ENCODE data around the gene PILRA.

- TF ChIP-seq NRF1 (conservative IDR thresholded peaks at IDR 0.05; ENCODE audit: low read depth, low read length) = no peak
- no peak for TF ChIP-seq ZBTB33 (IDR thresholded peaks at IDR 0.05)
- no peak for TF ChIP-seq CTCF (IDR thresholded peaks at IDR 0.05 in 2 of 3, conservative IDR thresholded peaks at IDR 0.05 in 1 of 3; ENCODE audit: control insufficient read depth in 2 of 3, extremely low read depth in 1 of 3, insufficient read depth in 1 of 3, low read depth in 3 of 3, low read length in 3 of 3)
- TF ChIP-seq POLR2AphosphoS5 (IDR thresholded peaks at IDR 0.05; ENCODE audit: low read length) = no peak
- no peak for TF ChIP-seq SPI1 (IDR thresholded peaks at IDR 0.05; ENCODE audit: borderline replicate concordance, insufficient read depth, low read depth, low read length)
- TF ChIP-seq MLLT1 (IDR thresholded peaks at IDR 0.05) = no peak
Observed at GRCh38 chr7:100398239-100398638, 25.0 kb downstream of the PILRA start.
